Measurements from ENCODE around the gene DNAJC6.

The DNAJC6 gene

DNA sequence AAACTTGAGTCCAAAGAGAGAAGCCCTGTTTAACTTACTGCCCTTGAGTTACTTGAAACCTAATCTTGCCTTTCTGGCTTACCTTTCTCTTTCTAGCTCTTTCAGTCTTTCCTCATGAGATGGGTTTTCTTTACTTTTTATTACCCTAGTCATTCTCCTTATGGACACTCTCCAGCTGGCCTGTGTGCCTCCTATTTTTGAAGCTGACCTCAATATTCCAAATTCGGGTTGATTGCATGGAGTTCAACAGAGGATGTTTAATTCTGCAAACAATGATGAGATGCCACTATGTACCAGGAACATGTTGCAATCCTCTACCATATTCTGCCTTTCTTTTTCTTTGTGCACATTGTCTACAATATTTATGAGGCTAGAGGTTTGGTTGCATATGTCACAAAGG lies 20.7 kb downstream of the DNAJC6 start:
- Histone ChIP-seq H3K4me1 (ENCODE audit: control insufficient read depth, insufficient read depth, low read length) (no peaks in the 10 kb centered on the region), H3K4me3 (ENCODE audit: low read length in 2 of 2) (no peak overlapping the region), H3K27ac (ENCODE audit: low read length) (no peak overlapping the region), H3K36me3 (ENCODE audit: control insufficient read depth in 2 of 2, insufficient read depth in 2 of 2, low read length in 2 of 2) (no peaks in the 10 kb centered on the region), H3K9ac (ENCODE audit: low read length in 2 of 2) (no peak overlapping the region), H3K27me3 (ENCODE audit: control insufficient read depth in 1 of 2, insufficient read depth in 2 of 2, low read length in 2 of 2) (no peaks in the 10 kb centered on the region), H3K9me3 (ENCODE audit: control insufficient read depth in 2 of 2, low read length in 2 of 2) (no peaks in the 10 kb centered on the region)

DNA sequence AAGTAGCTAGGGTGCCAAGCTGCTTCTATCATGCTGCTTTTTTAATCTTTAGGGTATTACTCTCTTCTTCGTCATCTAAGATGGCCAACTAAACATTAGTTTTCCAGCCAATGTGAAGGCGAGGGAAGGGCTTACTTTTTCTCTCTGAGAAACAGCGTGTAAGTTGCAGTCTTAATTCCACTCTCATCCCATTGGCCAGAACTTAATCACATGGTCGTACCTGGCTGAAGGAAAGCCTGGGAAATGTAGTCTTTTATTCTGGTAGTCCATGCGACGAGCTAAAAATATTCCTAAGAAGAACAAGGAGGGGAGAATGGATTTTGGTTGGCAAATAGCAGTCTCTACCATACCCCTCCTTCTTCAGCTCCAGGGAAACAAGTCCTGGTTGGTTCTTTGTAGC lies 21.5 kb downstream of the DNAJC6 start:
- no peak overlapping the region for H3K27ac ChIP-seq (ENCODE audit: low read length)
- no peaks in the 10 kb centered on the region for H3K27me3 ChIP-seq (ENCODE audit: control insufficient read depth in 1 of 2, insufficient read depth in 2 of 2, low read length in 2 of 2)
- no peaks in the 10 kb centered on the region for H3K9me3 ChIP-seq (ENCODE audit: control insufficient read depth in 2 of 2, low read length in 2 of 2)
- no peak overlapping the region for H3K9ac ChIP-seq (ENCODE audit: low read length in 2 of 2)
- H3K4me1 ChIP-seq (ENCODE audit: control insufficient read depth, insufficient read depth, low read length), result no peaks in the 10 kb centered on the region
- H3K36me3 ChIP-seq (ENCODE audit: control insufficient read depth in 2 of 2, insufficient read depth in 2 of 2, low read length in 2 of 2), result no peaks in the 10 kb centered on the region
- no peak overlapping the region for H3K4me3 ChIP-seq (ENCODE audit: low read length in 2 of 2)

DNA sequence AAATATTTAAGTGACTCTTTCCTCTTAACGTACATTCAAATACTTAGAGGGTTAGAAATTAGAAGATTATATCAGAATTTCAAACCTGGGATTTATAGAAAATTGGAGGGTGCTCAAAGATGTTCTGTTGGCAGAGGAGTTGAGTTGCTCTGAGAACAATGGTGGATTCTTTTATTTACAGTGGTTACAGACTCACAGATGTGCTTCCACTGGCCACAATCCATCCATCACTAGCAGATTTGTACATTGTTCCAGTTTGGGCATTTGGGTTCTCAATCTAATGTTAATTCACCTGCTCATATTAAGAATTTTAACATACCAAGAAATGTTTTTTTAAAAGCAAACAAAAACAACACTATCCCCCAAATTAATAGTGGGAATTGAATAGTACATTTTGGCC lies 23.5 kb downstream of the DNAJC6 start:
- Histone ChIP-seq H3K9ac (ENCODE audit: low read length in 2 of 2) (no peak overlapping the region), H3K9me3 (ENCODE audit: control insufficient read depth in 2 of 2, low read length in 2 of 2) (no peaks in the 10 kb centered on the region), H3K4me3 (ENCODE audit: low read length in 2 of 2) (no peak overlapping the region), H3K4me1 (ENCODE audit: control insufficient read depth, insufficient read depth, low read length) (no peaks in the 10 kb centered on the region), H3K27ac (ENCODE audit: low read length) (no peak overlapping the region), H3K27me3 (ENCODE audit: control insufficient read depth in 1 of 2, insufficient read depth in 2 of 2, low read length in 2 of 2) (no peaks in the 10 kb centered on the region), H3K36me3 (ENCODE audit: control insufficient read depth in 2 of 2, insufficient read depth in 2 of 2, low read length in 2 of 2) (no peaks in the 10 kb centered on the region)

DNA sequence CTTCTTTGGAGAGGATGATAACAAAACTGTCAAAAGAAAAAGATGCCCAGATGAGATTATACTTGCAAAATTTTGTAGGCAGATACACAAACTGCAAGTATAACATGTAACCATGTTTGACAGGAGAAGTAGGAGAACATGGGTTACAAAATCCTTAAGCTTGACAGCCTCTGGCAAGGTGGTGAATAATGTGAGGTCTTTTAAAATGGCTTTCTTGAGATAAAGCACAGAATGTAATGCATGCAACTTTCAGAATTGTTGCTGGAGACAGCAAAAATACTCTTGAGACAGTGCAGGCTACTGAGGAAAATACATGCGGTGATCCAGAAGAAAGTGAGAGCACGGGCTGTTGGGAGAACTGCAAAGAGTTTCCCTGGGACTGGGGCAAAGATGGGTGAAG lies 24.7 kb downstream of the DNAJC6 start:
- Histone ChIP-seq H3K36me3 (ENCODE audit: control insufficient read depth in 2 of 2, insufficient read depth in 2 of 2, low read length in 2 of 2) (no peaks in the 10 kb centered on the region), H3K4me1 (ENCODE audit: control insufficient read depth, insufficient read depth, low read length) (no peaks in the 10 kb centered on the region), H3K9me3 (ENCODE audit: control insufficient read depth in 2 of 2, low read length in 2 of 2) (no peaks in the 10 kb centered on the region), H3K9ac (ENCODE audit: low read length in 2 of 2) (no peak overlapping the region), H3K27ac (ENCODE audit: low read length) (no peak overlapping the region), H3K4me3 (ENCODE audit: low read length in 2 of 2) (no peak overlapping the region), H3K27me3 (ENCODE audit: control insufficient read depth in 1 of 2, insufficient read depth in 2 of 2, low read length in 2 of 2) (no peaks in the 10 kb centered on the region)

DNA sequence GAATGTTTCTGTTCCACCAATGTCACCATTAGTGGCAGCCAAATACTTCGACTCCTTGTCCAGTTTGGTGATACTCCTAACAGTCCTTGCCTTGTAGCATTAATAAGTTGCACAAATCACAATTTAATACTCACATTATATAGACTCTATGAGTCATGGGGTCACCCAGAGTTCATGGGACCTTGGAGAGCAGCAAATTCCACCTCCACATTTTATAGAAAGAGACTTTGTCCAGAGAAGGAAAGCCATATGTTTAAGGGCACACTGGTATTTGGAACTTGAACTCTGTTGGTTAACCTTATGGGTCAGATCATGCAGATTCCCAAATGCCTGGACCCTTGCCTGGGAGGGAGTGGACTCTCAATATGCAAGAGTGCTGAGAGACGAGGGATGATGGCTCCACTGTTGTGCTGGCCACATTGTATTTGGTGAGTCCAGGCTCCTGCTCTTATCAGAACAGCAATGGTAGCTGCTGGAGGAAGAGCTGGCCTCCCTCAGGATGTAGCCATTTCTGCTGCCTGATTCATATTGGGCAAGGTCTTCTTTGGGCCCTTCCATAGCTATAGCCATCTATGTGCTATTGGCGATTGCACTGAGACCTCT lies 30.6 kb downstream of the DNAJC6 start:
- no peaks in the 10 kb centered on the region for H3K36me3 ChIP-seq (ENCODE audit: control insufficient read depth in 2 of 2, insufficient read depth in 2 of 2, low read length in 2 of 2)
- no peaks in the 10 kb centered on the region for H3K4me1 ChIP-seq (ENCODE audit: control insufficient read depth, insufficient read depth, low read length)
- no peak overlapping the region for H3K9ac ChIP-seq (ENCODE audit: low read length in 2 of 2)
- H3K4me3 ChIP-seq (ENCODE audit: low read length in 2 of 2), result no peak overlapping the region
- H3K27ac ChIP-seq (ENCODE audit: low read length), result no peak overlapping the region
- no peaks in the 10 kb centered on the region for H3K9me3 ChIP-seq (ENCODE audit: control insufficient read depth in 2 of 2, low read length in 2 of 2)
- no peaks in the 10 kb centered on the region for H3K27me3 ChIP-seq (ENCODE audit: control insufficient read depth in 1 of 2, insufficient read depth in 2 of 2, low read length in 2 of 2)

DNA sequence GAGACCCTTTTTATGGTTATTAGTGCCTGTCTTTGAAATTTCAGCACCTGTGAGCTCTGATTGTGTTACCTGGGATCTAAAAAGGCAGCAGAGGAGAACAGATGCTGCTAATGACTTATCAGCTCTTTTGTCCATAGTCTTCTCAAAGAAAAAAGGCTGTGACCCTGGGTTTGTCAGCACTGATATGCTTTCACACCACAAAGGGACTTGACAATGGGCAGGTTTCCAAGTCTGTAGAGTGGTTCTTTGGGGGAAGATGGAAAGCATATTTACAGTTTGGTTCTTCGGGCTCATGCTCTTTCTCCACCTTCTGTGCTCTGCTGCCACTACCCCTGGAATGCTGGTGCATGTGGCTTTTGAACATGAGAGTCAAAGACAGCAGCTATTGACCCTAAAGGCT lies 32.0 kb downstream of the DNAJC6 start:
- Histone ChIP-seq H3K27me3 (ENCODE audit: control insufficient read depth in 1 of 2, insufficient read depth in 2 of 2, low read length in 2 of 2) (no peaks in the 10 kb centered on the region), H3K4me1 (ENCODE audit: control insufficient read depth, insufficient read depth, low read length) (no peaks in the 10 kb centered on the region)

DNA sequence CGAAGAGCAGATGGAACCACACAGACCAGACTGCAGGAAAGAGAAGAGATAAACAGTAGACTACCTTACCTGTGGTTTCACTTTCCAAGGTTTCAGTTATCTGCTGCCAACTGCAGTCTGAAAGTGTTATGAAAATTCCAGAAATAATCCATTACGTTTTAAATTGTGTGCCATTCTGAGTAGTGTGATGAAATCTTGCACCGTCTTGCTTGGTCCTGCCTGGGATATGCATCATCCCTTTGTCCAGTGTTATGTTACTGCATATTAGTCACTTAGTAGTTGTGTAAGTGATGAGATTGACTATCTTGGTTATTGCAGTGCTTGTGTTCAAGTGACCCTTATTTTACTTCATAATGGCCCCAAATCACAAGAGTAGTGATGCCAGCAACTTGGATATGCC lies 33.9 kb downstream of the DNAJC6 start:
- Histone ChIP-seq H3K9me3 (ENCODE audit: control insufficient read depth in 2 of 2, low read length in 2 of 2) (no peaks in the 10 kb centered on the region), H3K36me3 (ENCODE audit: control insufficient read depth in 2 of 2, insufficient read depth in 2 of 2, low read length in 2 of 2) (no peaks in the 10 kb centered on the region), H3K27me3 (ENCODE audit: control insufficient read depth in 1 of 2, insufficient read depth in 2 of 2, low read length in 2 of 2) (no peaks in the 10 kb centered on the region), H3K4me3 (ENCODE audit: low read length in 2 of 2) (no peak overlapping the region), H3K9ac (ENCODE audit: low read length in 2 of 2) (no peak overlapping the region), H3K27ac (ENCODE audit: low read length) (no peak overlapping the region), H3K4me1 (ENCODE audit: control insufficient read depth, insufficient read depth, low read length) (no peaks in the 10 kb centered on the region)

More for the DNA sequence above, 32.0 kb downstream of the DNAJC6 start:
- no peak overlapping the region for H3K4me3 ChIP-seq (ENCODE audit: low read length in 2 of 2)
- no peaks in the 10 kb centered on the region for H3K36me3 ChIP-seq (ENCODE audit: control insufficient read depth in 2 of 2, insufficient read depth in 2 of 2, low read length in 2 of 2)
- no peak overlapping the region for H3K27ac ChIP-seq (ENCODE audit: low read length)
- H3K9ac ChIP-seq (ENCODE audit: low read length in 2 of 2), result no peak overlapping the region
- no peaks in the 10 kb centered on the region for H3K9me3 ChIP-seq (ENCODE audit: control insufficient read depth in 2 of 2, low read length in 2 of 2)

DNA sequence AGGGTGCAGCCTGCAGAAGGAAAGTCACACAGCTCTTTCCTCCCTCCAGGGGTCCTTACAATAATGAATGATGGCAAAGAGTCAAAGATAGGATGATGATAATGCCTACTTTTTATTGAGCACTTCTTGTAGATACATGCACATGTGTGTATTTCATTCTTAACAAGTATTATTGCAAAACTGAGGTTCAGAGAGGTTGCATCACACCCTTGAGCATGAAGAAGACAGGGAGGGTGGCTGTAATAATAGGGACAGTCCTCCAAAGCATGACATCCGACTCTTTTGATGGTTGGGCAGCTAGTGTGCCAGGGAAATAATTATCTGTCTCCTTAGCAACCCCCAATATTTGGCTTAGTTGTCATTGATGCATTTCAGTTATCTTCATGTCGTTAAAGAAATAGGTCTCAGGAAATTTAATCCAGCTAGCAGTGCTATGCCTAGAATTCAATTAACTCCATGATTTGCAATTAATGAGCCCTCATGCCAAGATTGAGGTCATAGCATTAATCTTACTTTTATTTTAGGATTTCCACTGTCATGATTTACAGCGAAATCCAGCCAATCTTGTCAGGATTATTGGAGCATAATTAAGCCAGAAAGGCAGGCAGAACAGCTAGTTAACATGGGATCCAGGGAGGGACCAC lies 35.0 kb downstream of the DNAJC6 start:
- H3K27me3 ChIP-seq (ENCODE audit: control insufficient read depth in 1 of 2, insufficient read depth in 2 of 2, low read length in 2 of 2), result no peaks in the 10 kb centered on the region
- H3K4me1 ChIP-seq (ENCODE audit: control insufficient read depth, insufficient read depth, low read length), result no peaks in the 10 kb centered on the region
- H3K9me3 ChIP-seq (ENCODE audit: control insufficient read depth in 2 of 2, low read length in 2 of 2), result no peaks in the 10 kb centered on the region
- H3K9ac ChIP-seq (ENCODE audit: low read length in 2 of 2), result no peak overlapping the region
- H3K36me3 ChIP-seq (ENCODE audit: control insufficient read depth in 2 of 2, insufficient read depth in 2 of 2, low read length in 2 of 2), result no peaks in the 10 kb centered on the region
- H3K4me3 ChIP-seq (ENCODE audit: low read length in 2 of 2), result no peak overlapping the region
- H3K27ac ChIP-seq (ENCODE audit: low read length), result no peak overlapping the region

DNA sequence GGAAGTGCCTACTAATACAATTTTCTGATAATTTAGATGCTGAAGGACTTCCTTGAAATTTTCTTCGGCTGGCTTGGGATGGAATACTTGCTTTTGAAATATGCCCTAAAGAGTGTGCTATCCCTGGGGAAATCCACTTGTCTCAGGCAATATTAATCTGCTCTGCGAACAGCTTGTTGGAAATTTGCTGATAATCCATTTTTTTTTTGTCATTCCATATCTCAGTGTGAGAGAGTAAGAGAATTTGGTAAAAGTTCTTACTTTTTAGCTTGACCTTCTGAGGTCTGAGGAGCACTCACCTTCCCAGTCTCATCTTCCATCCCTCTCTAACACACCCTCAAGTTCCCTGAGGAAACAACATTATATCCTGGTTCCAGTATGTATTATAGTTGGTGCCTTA lies 36.8 kb downstream of the DNAJC6 start:
- Histone ChIP-seq H3K9ac (ENCODE audit: low read length in 2 of 2) (no peak overlapping the region), H3K4me1 (ENCODE audit: control insufficient read depth, insufficient read depth, low read length) (no peaks in the 10 kb centered on the region), H3K36me3 (ENCODE audit: control insufficient read depth in 2 of 2, insufficient read depth in 2 of 2, low read length in 2 of 2) (no peaks in the 10 kb centered on the region), H3K9me3 (ENCODE audit: control insufficient read depth in 2 of 2, low read length in 2 of 2) (no peaks in the 10 kb centered on the region), H3K27me3 (ENCODE audit: control insufficient read depth in 1 of 2, insufficient read depth in 2 of 2, low read length in 2 of 2) (no peaks in the 10 kb centered on the region), H3K27ac (ENCODE audit: low read length) (no peak overlapping the region), H3K4me3 (ENCODE audit: low read length in 2 of 2) (no peak overlapping the region)

DNA sequence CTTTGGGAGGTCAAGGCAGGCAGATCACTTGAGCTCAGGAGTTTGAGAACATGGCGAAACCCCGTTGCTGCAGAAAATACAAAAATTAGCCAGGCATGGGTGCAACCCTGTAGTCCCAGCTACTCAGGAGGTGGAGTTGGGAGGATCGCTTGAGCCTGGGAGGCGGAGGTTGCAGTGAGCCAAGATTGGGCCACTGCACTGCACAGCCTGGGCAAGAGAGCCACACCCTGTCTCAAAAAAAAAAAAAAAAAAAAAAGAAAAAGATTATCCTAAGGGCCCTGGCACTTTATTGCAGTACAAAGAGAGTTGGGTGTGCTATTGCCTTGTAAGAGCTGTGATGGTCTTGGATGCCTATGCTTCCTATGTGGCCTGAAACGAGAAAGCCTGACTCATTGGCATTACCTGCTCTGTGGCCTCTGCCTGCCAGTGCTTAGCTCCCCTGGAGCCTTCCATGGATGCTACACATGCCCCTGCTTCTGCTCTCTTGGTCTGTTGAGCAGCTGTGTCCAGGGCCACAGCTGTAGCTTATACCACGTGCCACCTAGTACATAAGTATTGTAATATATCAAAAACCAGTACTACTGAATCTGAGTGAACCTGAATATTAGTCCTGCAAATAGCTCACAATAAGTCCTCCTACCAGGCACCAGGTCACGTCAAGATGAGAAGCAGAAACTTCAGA lies 45.8 kb downstream of the DNAJC6 start:
- Histone ChIP-seq H3K27ac (ENCODE audit: low read length) (no peak overlapping the region), H3K27me3 (ENCODE audit: control insufficient read depth in 1 of 2, insufficient read depth in 2 of 2, low read length in 2 of 2) (no peaks in the 10 kb centered on the region), H3K4me3 (ENCODE audit: low read length in 2 of 2) (no peak overlapping the region), H3K9ac (ENCODE audit: low read length in 2 of 2) (no peak overlapping the region), H3K36me3 (ENCODE audit: control insufficient read depth in 2 of 2, insufficient read depth in 2 of 2, low read length in 2 of 2) (no peaks in the 10 kb centered on the region), H3K4me1 (ENCODE audit: control insufficient read depth, insufficient read depth, low read length) (no peaks in the 10 kb centered on the region), H3K9me3 (ENCODE audit: control insufficient read depth in 2 of 2, low read length in 2 of 2) (no peaks in the 10 kb centered on the region)

All from stomach smooth muscle (tissue), 2 donors.